GM21717 (cell line): ENCODE measurements around the gene MAN1A1.

Experiments
- ATAC-seq: cut with Tn5 transposase; IDR thresholded peaks from one replicate; pipeline ENCODE4 v1.9.1; 2021; ENCODE audit warnings: mild to moderate bottlenecking, moderate library complexity; ENCODE audit not compliant: unreplicated experiment

Gene MAN1A1

GRCh38 chr6:119240257-119241110 lies 109.1 kb downstream of the MAN1A1 start:
- peak; percentile 38 for ATAC-seq

GRCh38 chr6:119237177-119237715 lies 112.3 kb downstream of the MAN1A1 start:
- no peak for ATAC-seq

GRCh38 chr6:119234941-119235340 lies 114.6 kb downstream of the MAN1A1 start:
- ATAC-seq: no peak

GRCh38 chr6:119234457-119234856 lies 115.1 kb downstream of the MAN1A1 start:
- no peak for ATAC-seq

GRCh38 chr6:119233312-119233984 lies 116.1 kb downstream of the MAN1A1 start:
- no peak for ATAC-seq

GRCh38 chr6:119231394-119231793 lies 118.2 kb downstream of the MAN1A1 start:
- no peak for ATAC-seq

GRCh38 chr6:119230160-119230559 lies 119.4 kb downstream of the MAN1A1 start:
- no peak for ATAC-seq

- ATAC-seq: no peak
Observed at GRCh38 chr6:119227377-119227776, 122.2 kb downstream of the MAN1A1 start.

GRCh38 chr6:119226089-119226488 lies 123.5 kb downstream of the MAN1A1 start:
- peak; percentile 47 for ATAC-seq

- no peak for ATAC-seq
Observed at GRCh38 chr6:119224095-119224701, 125.4 kb downstream of the MAN1A1 start.

- ATAC-seq: no peak
Observed at GRCh38 chr6:119220452-119220851, 129.1 kb downstream of the MAN1A1 start.

- no peak for ATAC-seq
Observed at GRCh38 chr6:119218548-119218947, 131.0 kb downstream of the MAN1A1 start.

- ATAC-seq: no peak
Observed at GRCh38 chr6:119215885-119216590, 133.5 kb downstream of the MAN1A1 start.

GRCh38 chr6:119215309-119215708 lies 134.3 kb downstream of the MAN1A1 start:
- no peak for ATAC-seq

GRCh38 chr6:119210596-119210995 lies 139.0 kb downstream of the MAN1A1 start:
- ATAC-seq: no peak

GRCh38 chr6:119209452-119210205 lies 139.9 kb downstream of the MAN1A1 start:
- peak; percentile 42 for ATAC-seq

- no peak for ATAC-seq
Observed at GRCh38 chr6:119207971-119208725, 141.4 kb downstream of the MAN1A1 start.

GRCh38 chr6:119207327-119207726 lies 142.2 kb downstream of the MAN1A1 start:
- no peak for ATAC-seq

GRCh38 chr6:119205911-119206618 lies 143.5 kb downstream of the MAN1A1 start:
- peak; percentile 94 for ATAC-seq
